ENCODE results near the gene RPS6KA2.

RPS6KA2 gene

DNA sequence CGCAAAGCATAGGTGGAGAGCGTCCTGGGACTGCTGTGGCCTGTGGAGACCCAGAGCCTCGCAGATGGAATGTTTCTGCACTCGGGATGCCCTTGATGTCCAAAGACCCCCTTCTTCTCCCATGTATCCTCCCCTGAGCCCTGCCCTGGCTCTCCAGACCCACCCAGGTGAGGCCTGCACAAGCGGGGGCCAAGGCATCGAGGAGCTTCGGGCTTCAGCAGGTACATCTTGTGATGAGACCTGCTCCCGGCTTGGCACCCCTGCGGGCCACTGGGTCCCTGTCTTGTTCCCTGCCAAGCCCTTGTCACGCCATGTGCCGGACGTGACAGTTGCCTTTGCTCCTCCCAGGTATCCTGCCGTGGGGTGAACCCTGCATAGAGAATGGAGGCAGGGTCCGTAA is 125.8 kb downstream of the RPS6KA2 start:
- Histone ChIP-seq H2AFZ (ENCODE audit: low read depth, low read length) (no peak overlapping the region), H3K27ac (ENCODE audit: low read length) (no peak overlapping the region), H4K20me1 (ENCODE audit: insufficient read depth, low read length) (no peaks in the 10 kb centered on the region), H3K79me2 (ENCODE audit: insufficient read depth, low read length) (no peaks in the 10 kb centered on the region), H3K4me1 (ENCODE audit: insufficient read depth, low read length) (no peaks in the 10 kb centered on the region), H3K4me3 (ENCODE audit: low read depth in 1 of 2, low read length in 2 of 2) (no peak overlapping the region), H3K9me3 (ENCODE audit: insufficient read depth, low read length, severe bottlenecking) (no peaks in the 10 kb centered on the region), H3K27me3 (ENCODE audit: insufficient read depth, low read length, poor library complexity) (no peaks in the 10 kb centered on the region), H3K36me3 (ENCODE audit: insufficient read depth, low read length) (no peaks in the 10 kb centered on the region), H3K9ac (ENCODE audit: low read depth, low read length) (no peak overlapping the region), H3K4me2 (ENCODE audit: insufficient read depth, low read length) (no peak overlapping the region)
- TF ChIP-seq, protein P1, sequence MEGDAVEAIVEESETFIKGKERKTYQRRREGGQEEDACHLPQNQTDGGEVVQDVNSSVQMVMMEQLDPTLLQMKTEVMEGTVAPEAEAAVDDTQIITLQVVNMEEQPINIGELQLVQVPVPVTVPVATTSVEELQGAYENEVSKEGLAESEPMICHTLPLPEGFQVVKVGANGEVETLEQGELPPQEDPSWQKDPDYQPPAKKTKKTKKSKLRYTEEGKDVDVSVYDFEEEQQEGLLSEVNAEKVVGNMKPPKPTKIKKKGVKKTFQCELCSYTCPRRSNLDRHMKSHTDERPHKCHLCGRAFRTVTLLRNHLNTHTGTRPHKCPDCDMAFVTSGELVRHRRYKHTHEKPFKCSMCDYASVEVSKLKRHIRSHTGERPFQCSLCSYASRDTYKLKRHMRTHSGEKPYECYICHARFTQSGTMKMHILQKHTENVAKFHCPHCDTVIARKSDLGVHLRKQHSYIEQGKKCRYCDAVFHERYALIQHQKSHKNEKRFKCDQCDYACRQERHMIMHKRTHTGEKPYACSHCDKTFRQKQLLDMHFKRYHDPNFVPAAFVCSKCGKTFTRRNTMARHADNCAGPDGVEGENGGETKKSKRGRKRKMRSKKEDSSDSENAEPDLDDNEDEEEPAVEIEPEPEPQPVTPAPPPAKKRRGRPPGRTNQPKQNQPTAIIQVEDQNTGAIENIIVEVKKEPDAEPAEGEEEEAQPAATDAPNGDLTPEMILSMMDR (IDR thresholded peaks at IDR 0.05; ENCODE audit: borderline replicate concordance, extremely low read depth, low read length, poor library complexity, severe bottlenecking) = no peak
- TF ChIP-seq EZH2 (IDR thresholded peaks at IDR 0.05; ENCODE audit: borderline replicate concordance, low read depth, low read length, severe bottlenecking) = no peak
- no peak for DNase-seq
- ATAC-seq (ENCODE audit: insufficient read depth, low read depth) = no peak

DNA sequence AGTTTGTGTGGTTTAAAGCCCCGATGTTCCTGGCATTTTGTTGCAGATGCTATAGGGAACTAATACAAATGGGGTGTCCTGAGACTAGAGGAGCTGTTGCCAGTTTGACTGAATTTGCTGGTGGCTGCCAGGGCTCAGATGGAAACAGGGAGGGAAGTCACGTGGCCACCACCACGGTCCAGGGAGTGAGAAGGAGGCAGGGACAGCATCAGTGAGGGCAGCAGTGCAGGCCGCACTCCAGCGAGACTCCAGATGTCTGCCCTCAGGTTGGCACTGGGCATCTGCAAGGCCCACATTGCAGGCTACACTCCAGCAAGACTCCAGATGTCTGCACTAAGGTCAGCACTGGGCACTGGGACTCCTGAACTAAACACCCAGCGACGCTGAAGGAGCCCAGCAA is 126.8 kb downstream of the RPS6KA2 start:
- Histone ChIP-seq H3K27me3 (ENCODE audit: insufficient read depth, low read length, poor library complexity) (no peaks in the 10 kb centered on the region), H3K4me2 (ENCODE audit: insufficient read depth, low read length) (no peak overlapping the region), H3K9me3 (ENCODE audit: insufficient read depth, low read length, severe bottlenecking) (no peaks in the 10 kb centered on the region), H3K79me2 (ENCODE audit: insufficient read depth, low read length) (no peaks in the 10 kb centered on the region), H3K9ac (ENCODE audit: low read depth, low read length) (no peak overlapping the region), H3K4me3 (ENCODE audit: low read depth in 1 of 2, low read length in 2 of 2) (no peak overlapping the region), H3K36me3 (ENCODE audit: insufficient read depth, low read length) (no peaks in the 10 kb centered on the region), H3K4me1 (ENCODE audit: insufficient read depth, low read length) (no peaks in the 10 kb centered on the region), H4K20me1 (ENCODE audit: insufficient read depth, low read length) (no peaks in the 10 kb centered on the region), H3K27ac (ENCODE audit: low read length) (no peak overlapping the region), H2AFZ (ENCODE audit: low read depth, low read length) (no peak overlapping the region)
- TF ChIP-seq EZH2 (IDR thresholded peaks at IDR 0.05; ENCODE audit: borderline replicate concordance, low read depth, low read length, severe bottlenecking) = no peak
- TF ChIP-seq, protein P1 (IDR thresholded peaks at IDR 0.05; ENCODE audit: borderline replicate concordance, extremely low read depth, low read length, poor library complexity, severe bottlenecking) = no peak
- ATAC-seq (ENCODE audit: insufficient read depth, low read depth) (no peak), DNase-seq (no peak)

DNA sequence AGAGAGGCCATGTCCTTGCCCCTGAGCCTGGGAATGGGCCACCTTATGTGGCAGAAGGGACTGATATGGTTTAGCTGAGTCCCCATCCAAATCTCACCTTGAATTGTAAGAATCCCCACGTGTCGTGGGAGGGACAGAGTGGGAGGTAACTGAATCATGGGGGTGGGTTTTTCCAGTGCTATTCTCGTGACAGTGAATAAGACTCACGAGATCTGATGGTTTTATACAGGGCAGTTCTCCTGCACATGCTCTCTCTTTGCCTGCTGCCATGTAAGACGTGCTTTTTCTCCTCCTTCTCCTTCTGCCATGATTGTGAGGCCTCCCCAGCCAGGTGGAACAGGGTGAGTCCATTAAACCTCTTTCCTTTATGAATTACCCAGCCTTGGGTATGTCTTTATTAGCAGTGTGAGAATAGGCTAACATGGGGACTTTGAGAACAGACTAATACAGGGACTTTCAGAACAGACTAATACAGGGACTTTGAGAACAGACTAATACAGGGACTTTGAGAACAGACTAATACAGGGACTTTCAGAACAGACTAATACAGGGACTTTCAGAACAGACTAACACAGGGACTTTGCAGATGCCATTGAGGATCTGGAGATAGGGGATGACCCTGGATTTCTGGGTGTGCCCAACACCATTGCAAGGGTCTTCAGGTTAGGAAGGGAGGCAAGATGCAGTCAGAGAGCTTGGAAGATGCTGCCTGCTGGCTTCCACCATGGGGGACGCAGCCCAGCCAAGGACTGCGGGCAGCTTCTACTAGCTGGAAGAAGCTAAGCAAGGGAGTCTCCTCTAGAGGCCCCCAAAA is 127.5 kb downstream of the RPS6KA2 start:
- H3K4me2 ChIP-seq (ENCODE audit: insufficient read depth, low read length) = no peak overlapping the region
- no peaks in the 10 kb centered on the region for H3K36me3 ChIP-seq (ENCODE audit: insufficient read depth, low read length)
- TF ChIP-seq, protein P1 (IDR thresholded peaks at IDR 0.05; ENCODE audit: borderline replicate concordance, extremely low read depth, low read length, poor library complexity, severe bottlenecking) = no peak
- no peak for TF ChIP-seq EZH2 (IDR thresholded peaks at IDR 0.05; ENCODE audit: borderline replicate concordance, low read depth, low read length, severe bottlenecking)
- no peak overlapping the region for H2AFZ ChIP-seq (ENCODE audit: low read depth, low read length)
- no peaks in the 10 kb centered on the region for H4K20me1 ChIP-seq (ENCODE audit: insufficient read depth, low read length)
- H3K79me2 ChIP-seq (ENCODE audit: insufficient read depth, low read length) = no peaks in the 10 kb centered on the region
- no peak for ATAC-seq (ENCODE audit: insufficient read depth, low read depth)
- no peaks in the 10 kb centered on the region for H3K27me3 ChIP-seq (ENCODE audit: insufficient read depth, low read length, poor library complexity)
- H3K27ac ChIP-seq (ENCODE audit: low read length) = no peak overlapping the region
- H3K9ac ChIP-seq (ENCODE audit: low read depth, low read length) = no peak overlapping the region
- no peaks in the 10 kb centered on the region for H3K4me1 ChIP-seq (ENCODE audit: insufficient read depth, low read length)
- H3K9me3 ChIP-seq (ENCODE audit: insufficient read depth, low read length, severe bottlenecking) = no peaks in the 10 kb centered on the region
- DNase-seq = no peak
- H3K4me3 ChIP-seq (ENCODE audit: low read depth in 1 of 2, low read length in 2 of 2) = no peak overlapping the region
